Small intestine (tissue), 7 donors: ENCODE data around the gene SH3BP2. TPM values are rescaled to one million over a fixed set of nuclear protein-coding genes. Genes with fewer than 3 reads are reported as not detected.
A peak's percentile ranks its signal among the peaks of the same experiment; 100 is the strongest.
"Not testable (repeated sequence)": the region's sequence is repeated elsewhere in the genome, so short reads cannot be mapped to it uniquely, and the experiment has no call there.

Experiments used
- DNase-seq, 2 donors: peaks; one replicate each; pipeline versions ENCODE4 v3.0.0 to v3.0.0-alpha.2; 2013
- FAIRE-seq: peaks from 2 replicates; lab custom pipeline; 2012; peaks lifted over from hg19 to GRCh38; lab: Jason Lieb, UNC
- H3K27ac ChIP-seq, 3 donors: one replicate each; pipeline ENCODE4 v1.5.1; 2013; ENCODE audit warnings: low read length in 2 of 3, mild to moderate bottlenecking in 2 of 3, control low read depth in 1 of 3, inconsistent platforms in 1 of 3, low read depth in 1 of 3, moderate library complexity in 1 of 3
- H3K27me3 ChIP-seq, 3 donors: one replicate each; pipeline ENCODE4 v1.6.1; 2013; ENCODE audit warnings: low read length in 3 of 3, inconsistent platforms in 1 of 3; ENCODE audit not compliant: control insufficient read depth in 3 of 3, insufficient read depth in 3 of 3
- H3K36me3 ChIP-seq, 3 donors: one replicate each; pipeline ENCODE4 v1.6.1; 2013; ENCODE audit warnings: low read length in 3 of 3, inconsistent platforms in 1 of 3, low read depth in 1 of 3, mild to moderate bottlenecking in 1 of 3, moderate library complexity in 1 of 3; ENCODE audit not compliant: control insufficient read depth in 3 of 3, insufficient read depth in 2 of 3
- H3K4me1 ChIP-seq, 3 donors: one replicate each; pipeline ENCODE4 v1.6.1; 2013; ENCODE audit warnings: low read length in 2 of 3, inconsistent platforms in 1 of 3, low read depth in 1 of 3, mild to moderate bottlenecking in 1 of 3, moderate library complexity in 1 of 3; ENCODE audit not compliant: control insufficient read depth in 3 of 3, insufficient read depth in 2 of 3
- H3K4me3 ChIP-seq, 3 donors: one replicate each; pipeline ENCODE4 v1.5.1; 2013; ENCODE audit warnings: low read length in 3 of 3, control low read depth in 1 of 3, inconsistent platforms in 1 of 3, low read depth in 1 of 3, mild to moderate bottlenecking in 1 of 3, moderate library complexity in 1 of 3
- H3K9me3 ChIP-seq, 2 donors: one replicate each; pipeline ENCODE4 v1.6.1; 2013; ENCODE audit warnings: low read depth in 1 of 2, low read length in 1 of 2; ENCODE audit not compliant: control insufficient read depth in 2 of 2, insufficient read depth in 1 of 2
- WGBS, 3 donors: extraction: QIAGEN DNeasy Blood & Tissue Kit; methylation state at CpG; one replicate each; pipeline ENCODE4 v1.1.7; 2013; 5-methylcytosine and 5-hydroxymethylcytosine counted together
- polyA plus RNA-seq, 4 donors: library from polyadenylated mRNA; stranded (reverse) in 3 of 4; unstranded in 1 of 4; fragments of 200-250 nt in 3 of 4; fragments of 120-200 nt in 1 of 4; gene quantifications; one replicate each; pipeline versions ENCODE4 v1.2.1 to v1.2.3, GENCODE V29; 2013
- donor health status: healthy with polysubstance abuse.
- donor health status: control.
- donor health status: control.
- donor health status: Bipolar disorder and iron deficiency.
- donor health status: healthy.

The SH3BP2 gene
- polyA plus RNA-seq, 4 donors = 8.9 to 38.0 (median 23.6) TPM

DNA sequence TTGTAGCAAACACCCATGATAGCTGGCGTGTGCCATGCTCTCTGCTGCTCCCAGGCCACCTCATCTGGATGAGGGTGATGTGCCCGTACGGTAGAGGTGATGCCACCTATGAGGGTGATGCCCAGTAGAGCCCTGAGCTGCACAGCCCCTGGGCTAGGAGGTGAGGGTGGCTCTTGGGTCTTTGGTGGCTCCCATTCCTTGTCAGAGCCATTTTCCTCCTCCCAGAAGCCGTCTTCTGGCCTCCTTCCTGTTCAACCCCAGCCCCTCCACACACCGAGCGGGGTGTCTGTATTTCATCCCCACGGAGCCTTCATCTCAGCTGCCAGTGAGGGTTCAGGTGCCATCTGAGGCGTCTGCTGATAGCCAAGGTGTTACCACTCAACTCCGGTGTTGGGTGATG lies 24.8 kb upstream of the SH3BP2 start:
- peaks cover 0 to 4% (median 0%) of the 10 kb centered on the region in 3 donors for H3K4me1 ChIP-seq
- DNase-seq (no peak), FAIRE-seq (no peak)
- H3K4me3 ChIP-seq = no peak overlapping the region
- 88 to 94% (median 90%) methylated on average over 9 of the region's 9 CpGs for WGBS, 3 donors
- H3K9me3 ChIP-seq = no peaks in the 10 kb centered on the region
- H3K36me3 ChIP-seq = no peaks in the 10 kb centered on the region
- no peak overlapping the region for H3K27ac ChIP-seq
- no peaks in the 10 kb centered on the region for H3K27me3 ChIP-seq

DNA sequence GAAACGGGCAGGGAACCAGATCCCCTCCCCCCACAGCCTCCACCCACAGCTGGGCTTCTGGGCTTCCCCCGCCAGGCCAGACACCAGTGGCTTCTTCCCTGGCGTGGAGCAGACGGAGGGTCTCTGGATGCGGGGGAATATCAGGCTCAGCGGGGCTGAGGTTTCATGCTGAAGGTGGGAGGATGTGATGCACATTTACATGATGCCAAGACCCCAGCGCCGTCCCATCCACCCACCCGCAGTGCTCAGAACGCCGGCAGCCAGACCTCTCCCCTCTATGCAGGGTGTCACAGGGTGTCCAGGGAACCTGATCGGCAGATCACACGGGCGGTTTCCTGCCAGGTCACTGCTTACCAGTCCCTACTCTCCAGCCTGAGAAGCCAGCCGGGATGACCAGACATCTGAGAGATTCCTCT lies 24.0 kb upstream of the SH3BP2 start:
- no peak for FAIRE-seq
- Histone ChIP-seq H3K27ac (no peak overlapping the region), H3K4me3 (no peak overlapping the region), H3K27me3 (no peaks in the 10 kb centered on the region), H3K36me3 (no peaks in the 10 kb centered on the region), H3K4me1 (no peaks in the 10 kb centered on the region), H3K9me3 (no peaks in the 10 kb centered on the region)
- 64 to 82% (median 76%) methylated on average over 14 to 15 of the region's 15 CpGs for WGBS, 3 donors
- no peak for DNase-seq

DNA sequence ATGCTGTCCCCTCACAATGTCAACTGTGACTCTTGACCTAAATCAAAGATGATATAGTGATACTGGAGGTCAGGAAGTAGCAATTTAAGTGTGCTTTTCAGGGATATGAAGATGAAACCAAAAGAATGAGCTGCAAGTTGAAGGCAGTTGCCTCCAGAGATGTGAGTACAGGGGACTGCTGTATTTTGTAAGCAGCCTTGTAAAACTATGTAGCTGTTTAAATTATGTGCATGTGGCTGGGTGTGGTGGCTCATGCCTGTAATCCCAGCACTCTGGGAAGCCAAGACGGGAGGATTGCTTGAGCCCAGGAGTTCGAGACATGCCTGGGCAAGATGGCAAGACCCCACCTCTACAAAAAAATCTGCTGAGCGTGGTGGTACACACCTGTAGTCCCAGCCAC lies 21.6 kb upstream of the SH3BP2 start:
- 81 to 88% (median 86%) methylated on average over 3 of the region's 3 CpGs for WGBS, 3 donors
- FAIRE-seq = no peak
- H3K4me3 ChIP-seq = no peak overlapping the region
- no peaks in the 10 kb centered on the region for H3K27me3 ChIP-seq
- no peak overlapping the region for H3K27ac ChIP-seq
- no peaks in the 10 kb centered on the region for H3K4me1 ChIP-seq
- no peak for DNase-seq
- no peaks in the 10 kb centered on the region for H3K36me3 ChIP-seq
- no peaks in the 10 kb centered on the region for H3K9me3 ChIP-seq

DNA sequence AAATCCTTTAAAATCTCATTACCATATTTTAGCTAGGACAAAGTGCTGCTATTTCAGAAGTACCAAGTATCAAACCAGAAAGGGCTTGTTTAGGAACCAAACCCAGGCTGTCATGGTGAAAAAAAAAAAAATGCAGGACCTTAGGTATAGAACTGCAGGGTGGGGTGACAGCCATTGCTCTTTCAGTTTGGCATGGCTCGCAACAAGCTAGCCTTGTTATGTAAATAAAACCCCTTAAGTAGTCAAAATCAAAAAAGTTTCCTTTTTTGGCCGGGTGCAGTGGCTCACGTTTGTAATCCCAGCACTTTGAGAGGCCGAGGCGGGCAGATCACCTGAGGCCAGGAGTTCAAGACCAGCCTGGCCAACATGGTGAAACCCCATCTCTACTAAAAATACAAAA lies 12.2 kb upstream of the SH3BP2 start:
- not testable (repeated sequence) for FAIRE-seq, H3K9me3 ChIP-seq, H3K36me3 ChIP-seq, DNase-seq, H3K4me1 ChIP-seq, H3K4me3 ChIP-seq, H3K27ac ChIP-seq, H3K27me3 ChIP-seq
- 87 to 96% (median 94%) methylated on average over 5 of the region's 5 CpGs for WGBS, 3 donors

DNA sequence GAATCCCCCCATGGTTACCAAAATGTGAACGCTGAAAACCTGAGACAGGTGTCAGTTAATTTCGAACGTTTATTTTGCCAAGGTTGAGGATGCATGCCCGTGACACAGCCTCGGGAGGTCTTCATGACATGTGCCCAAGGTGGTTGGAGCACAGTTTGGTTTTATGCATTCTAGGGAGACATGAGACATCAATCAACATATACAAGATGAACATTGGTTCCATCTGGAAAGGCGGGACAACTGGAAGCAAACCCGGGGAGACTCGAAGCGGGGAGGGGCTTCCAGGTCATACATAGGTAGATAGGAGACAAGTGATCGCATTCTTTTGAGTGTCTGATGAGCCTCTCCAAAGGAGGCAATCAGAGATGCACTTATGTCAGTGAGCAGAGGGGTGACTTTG lies 11.0 kb upstream of the SH3BP2 start:
- no peaks in the 10 kb centered on the region for H3K36me3 ChIP-seq
- no peaks in the 10 kb centered on the region for H3K4me1 ChIP-seq
- FAIRE-seq (no peak), DNase-seq (no peak)
- no peaks in the 10 kb centered on the region for H3K27me3 ChIP-seq
- H3K27ac ChIP-seq = no peak overlapping the region
- H3K4me3 ChIP-seq = peak overlapping the region in 1 of 3 donors; percentile 1
- peaks cover 0 to 5% of the 10 kb centered on the region in 2 donors for H3K9me3 ChIP-seq
- WGBS, 3 donors = 92 to 95% (median 95%) methylated on average over 10 of the region's 10 CpGs

DNA sequence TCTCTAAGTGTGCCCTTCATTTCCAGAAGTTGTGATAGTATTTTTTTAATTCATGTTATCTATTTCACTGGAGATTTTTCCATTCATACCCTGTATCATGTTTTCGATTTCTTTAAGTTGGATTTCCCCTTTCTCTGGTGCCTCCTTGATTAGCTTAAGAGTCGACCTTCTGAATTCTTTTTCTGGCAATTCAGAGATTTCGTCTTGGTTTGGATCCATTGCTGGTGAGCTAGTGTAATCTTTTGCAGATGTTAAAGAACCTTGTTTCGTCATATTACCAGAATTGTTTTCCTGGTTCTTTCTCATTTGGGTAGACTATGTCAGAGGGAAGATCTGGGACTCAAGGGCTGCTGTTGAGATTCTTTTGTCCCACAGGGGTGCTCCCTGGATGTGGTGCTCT lies 9.1 kb upstream of the SH3BP2 start:
- FAIRE-seq = no peak
- Histone ChIP-seq H3K36me3 (no peaks in the 10 kb centered on the region), H3K27ac (no peak overlapping the region), H3K27me3 (no peaks in the 10 kb centered on the region), H3K9me3 (peaks cover 0 to 5% of the 10 kb centered on the region in 2 donors), H3K4me3 (no peak overlapping the region), H3K4me1 (peaks cover 0 to 6% (median 0%) of the 10 kb centered on the region in 3 donors)
- no peak for DNase-seq
- 82 to 94% (median 90%) methylated on average over 4 of the region's 4 CpGs for WGBS, 3 donors

DNA sequence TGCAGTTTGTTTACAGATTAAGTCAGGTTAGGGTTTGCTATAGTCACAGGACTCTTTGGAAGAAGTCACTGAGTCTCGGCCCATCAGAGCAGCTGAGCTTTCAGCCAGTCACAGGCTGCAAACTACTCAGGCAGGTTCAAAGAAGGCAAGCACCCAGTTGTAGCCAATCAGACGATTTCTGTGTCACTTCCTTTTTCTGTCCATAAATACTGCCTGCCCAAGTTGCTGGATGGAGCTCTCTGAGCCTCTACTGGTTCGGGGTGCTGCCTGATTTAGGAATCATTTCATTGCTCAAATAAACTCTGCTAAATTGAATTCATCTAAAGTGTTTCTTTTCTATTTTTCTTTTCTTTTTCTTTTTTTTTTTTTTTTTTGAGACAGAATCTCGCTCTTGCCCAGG lies 7.3 kb upstream of the SH3BP2 start:
- H3K36me3 ChIP-seq = no peaks in the 10 kb centered on the region
- peaks cover 0 to 5% of the 10 kb centered on the region in 2 donors for H3K9me3 ChIP-seq
- WGBS, 3 donors = 44 to 55% (median 53%) methylated on average over 4 of the region's 4 CpGs
- FAIRE-seq (no peak), DNase-seq (no peak)
- no peak overlapping the region for H3K4me3 ChIP-seq
- peaks cover 0 to 8% (median 0%) of the 10 kb centered on the region in 3 donors for H3K4me1 ChIP-seq
- H3K27ac ChIP-seq = no peak overlapping the region
- no peaks in the 10 kb centered on the region for H3K27me3 ChIP-seq

DNA sequence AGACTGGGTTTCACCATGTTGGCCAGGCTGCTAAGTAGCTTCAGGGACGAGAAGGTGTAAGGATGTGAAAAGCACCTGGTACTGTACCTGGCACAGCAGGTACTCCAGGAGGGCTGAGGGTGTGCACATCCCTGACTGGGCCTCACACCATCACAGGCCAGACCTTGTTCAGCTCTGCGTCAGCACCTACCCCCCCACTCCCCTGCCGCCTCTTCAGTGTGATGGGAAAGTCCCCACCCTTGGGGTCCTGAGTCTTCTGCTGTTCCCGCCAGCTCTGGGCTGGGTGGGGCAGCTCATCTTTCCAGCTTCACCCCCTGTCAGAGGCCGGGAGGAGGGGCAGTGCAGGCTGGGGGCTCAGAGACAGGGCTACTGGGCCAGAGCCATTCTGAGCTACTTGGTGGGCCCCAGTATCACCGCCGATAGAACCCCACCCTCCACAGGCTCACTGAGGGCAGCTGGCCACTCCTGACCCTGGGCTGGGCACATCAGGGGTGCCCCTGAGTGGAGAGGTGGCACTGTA lies 6.7 kb upstream of the SH3BP2 start:
- H3K9me3 ChIP-seq = peaks cover 0 to 5% of the 10 kb centered on the region in 2 donors
- H3K4me3 ChIP-seq = no peak overlapping the region
- FAIRE-seq (no peak), DNase-seq (no peak)
- no peaks in the 10 kb centered on the region for H3K36me3 ChIP-seq
- H3K4me1 ChIP-seq = peaks cover 0 to 8% (median 0%) of the 10 kb centered on the region in 3 donors
- no peaks in the 10 kb centered on the region for H3K27me3 ChIP-seq
- peak overlapping the region in 1 of 3 donors; percentile 33 for H3K27ac ChIP-seq
- whole genome bisulfite sequencing, 3 donors = 83 to 89% (median 84%) methylated on average over 6 to 7 of the region's 7 CpGs

DNA sequence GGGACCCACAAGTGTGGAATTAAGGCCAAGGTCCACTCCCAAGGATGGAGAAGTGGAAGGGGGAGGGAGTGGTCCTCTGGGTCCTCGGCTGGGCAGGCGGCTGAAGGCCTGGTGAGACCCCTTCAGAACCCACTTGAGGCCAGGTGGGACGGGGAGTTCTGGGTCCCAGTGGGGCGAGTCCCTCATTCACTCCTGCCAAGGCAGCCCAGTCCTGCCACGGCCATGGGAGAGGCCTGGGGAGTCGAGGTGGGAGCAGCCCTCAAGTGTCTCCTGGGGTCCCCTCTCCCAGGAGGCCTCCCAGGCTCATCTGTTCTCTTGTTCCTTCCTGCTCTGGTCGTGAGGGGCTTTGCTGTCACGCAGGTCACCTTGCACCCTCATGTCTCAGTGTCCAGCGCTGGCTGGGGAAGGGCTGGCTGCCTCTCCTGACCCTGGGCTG lies 6.1 kb upstream of the SH3BP2 start:
- Histone ChIP-seq H3K9me3 (peaks cover 0 to 5% of the 10 kb centered on the region in 2 donors), H3K4me1 (peaks cover 0 to 11% (median 1%) of the 10 kb centered on the region in 3 donors), H3K4me3 (no peak overlapping the region), H3K27ac (peak overlapping the region in 1 of 3 donors; percentile 33), H3K27me3 (no peaks in the 10 kb centered on the region), H3K36me3 (no peaks in the 10 kb centered on the region)
- 87 to 90% (median 89%) methylated on average over 8 to 9 of the region's 9 CpGs for WGBS, 3 donors
- FAIRE-seq (no peak), DNase-seq (no peak)
